ENCODE results near the gene ADGRD1. TPM values are rescaled to one million over a fixed set of nuclear protein-coding genes. Genes with fewer than 3 reads are reported as not detected.

The ADGRD1 gene
- total RNA-seq, 1 donor from 2014 or later = 0.08 TPM

DNA sequence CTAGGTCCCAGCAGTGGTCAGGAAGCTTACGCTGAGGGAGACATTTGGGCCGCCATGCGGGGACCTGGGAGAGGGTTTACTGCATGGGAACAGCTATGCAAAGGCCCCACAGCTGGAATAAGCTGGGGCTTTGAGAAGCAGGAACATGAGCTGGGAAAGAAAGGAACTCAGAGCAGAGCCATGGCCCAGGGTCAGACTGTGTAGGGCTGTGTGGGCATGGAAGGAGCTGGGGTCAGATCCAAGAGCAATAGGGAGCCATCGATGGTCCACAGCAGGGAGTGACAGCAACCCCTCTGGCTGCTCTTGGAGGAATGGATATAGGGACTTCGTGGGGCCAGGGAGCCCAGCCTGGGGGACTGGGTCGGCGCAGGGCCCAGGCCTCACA lies 151.6 kb downstream of the ADGRD1 start:
- no peak overlapping the region for H3K4me3 ChIP-seq (ENCODE audit: low read depth, low read length)
- DNase-seq (ENCODE audit: low read depth) = no peak

DNA sequence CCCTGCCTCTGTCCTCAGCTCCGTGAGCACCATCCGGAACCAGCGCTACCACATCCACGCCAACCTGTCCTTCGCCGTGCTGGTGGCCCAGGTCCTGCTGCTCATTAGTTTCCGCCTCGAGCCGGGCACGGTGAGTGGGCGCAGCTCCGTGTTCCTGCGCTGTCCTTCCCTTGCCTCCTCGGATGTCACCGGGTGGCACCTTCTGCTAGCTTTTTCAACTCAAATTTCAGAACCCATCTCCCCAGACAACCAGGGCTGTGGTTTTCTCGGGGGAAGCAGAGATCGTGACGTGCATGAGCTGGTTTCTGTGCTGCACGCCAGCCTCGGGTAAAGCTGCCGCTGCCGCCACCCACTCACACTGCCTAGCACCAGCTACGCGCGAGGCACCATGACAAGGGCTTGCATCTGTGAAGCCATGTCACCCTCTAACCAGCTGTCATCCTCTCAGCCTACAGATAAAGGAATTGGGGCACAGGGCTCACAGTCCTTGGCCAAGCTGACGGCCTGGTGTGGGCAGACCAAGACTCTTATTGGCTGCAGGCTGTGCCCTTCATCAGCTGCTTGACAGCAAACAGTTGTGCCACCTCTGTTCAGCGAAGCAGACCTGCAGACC lies 152.1 kb downstream of the ADGRD1 start:
- no peaks in the 10 kb centered on the region for H3K36me3 ChIP-seq (ENCODE audit: control insufficient read depth, insufficient read depth, low read length)
- H3K27me3 ChIP-seq (ENCODE audit: control insufficient read depth, insufficient read depth, low read length) = peaks cover 8% of the 10 kb centered on the region
- TF ChIP-seq, protein P1, sequence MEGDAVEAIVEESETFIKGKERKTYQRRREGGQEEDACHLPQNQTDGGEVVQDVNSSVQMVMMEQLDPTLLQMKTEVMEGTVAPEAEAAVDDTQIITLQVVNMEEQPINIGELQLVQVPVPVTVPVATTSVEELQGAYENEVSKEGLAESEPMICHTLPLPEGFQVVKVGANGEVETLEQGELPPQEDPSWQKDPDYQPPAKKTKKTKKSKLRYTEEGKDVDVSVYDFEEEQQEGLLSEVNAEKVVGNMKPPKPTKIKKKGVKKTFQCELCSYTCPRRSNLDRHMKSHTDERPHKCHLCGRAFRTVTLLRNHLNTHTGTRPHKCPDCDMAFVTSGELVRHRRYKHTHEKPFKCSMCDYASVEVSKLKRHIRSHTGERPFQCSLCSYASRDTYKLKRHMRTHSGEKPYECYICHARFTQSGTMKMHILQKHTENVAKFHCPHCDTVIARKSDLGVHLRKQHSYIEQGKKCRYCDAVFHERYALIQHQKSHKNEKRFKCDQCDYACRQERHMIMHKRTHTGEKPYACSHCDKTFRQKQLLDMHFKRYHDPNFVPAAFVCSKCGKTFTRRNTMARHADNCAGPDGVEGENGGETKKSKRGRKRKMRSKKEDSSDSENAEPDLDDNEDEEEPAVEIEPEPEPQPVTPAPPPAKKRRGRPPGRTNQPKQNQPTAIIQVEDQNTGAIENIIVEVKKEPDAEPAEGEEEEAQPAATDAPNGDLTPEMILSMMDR (IDR thresholded peaks at IDR 0.05; ENCODE audit: insufficient read depth, low read length, poor library complexity, severe bottlenecking) = no peak
- DNase-seq (ENCODE audit: low read depth) = no peak
- no peak overlapping the region for H3K4me3 ChIP-seq (ENCODE audit: low read depth, low read length)

More for the DNA sequence above, 151.6 kb downstream of the ADGRD1 start:
- TF ChIP-seq, protein P1 (IDR thresholded peaks at IDR 0.05; ENCODE audit: insufficient read depth, low read length, poor library complexity, severe bottlenecking) = no peak
- Histone ChIP-seq H3K36me3 (ENCODE audit: control insufficient read depth, insufficient read depth, low read length) (no peaks in the 10 kb centered on the region), H3K27me3 (ENCODE audit: control insufficient read depth, insufficient read depth, low read length) (peaks cover 8% of the 10 kb centered on the region)

DNA sequence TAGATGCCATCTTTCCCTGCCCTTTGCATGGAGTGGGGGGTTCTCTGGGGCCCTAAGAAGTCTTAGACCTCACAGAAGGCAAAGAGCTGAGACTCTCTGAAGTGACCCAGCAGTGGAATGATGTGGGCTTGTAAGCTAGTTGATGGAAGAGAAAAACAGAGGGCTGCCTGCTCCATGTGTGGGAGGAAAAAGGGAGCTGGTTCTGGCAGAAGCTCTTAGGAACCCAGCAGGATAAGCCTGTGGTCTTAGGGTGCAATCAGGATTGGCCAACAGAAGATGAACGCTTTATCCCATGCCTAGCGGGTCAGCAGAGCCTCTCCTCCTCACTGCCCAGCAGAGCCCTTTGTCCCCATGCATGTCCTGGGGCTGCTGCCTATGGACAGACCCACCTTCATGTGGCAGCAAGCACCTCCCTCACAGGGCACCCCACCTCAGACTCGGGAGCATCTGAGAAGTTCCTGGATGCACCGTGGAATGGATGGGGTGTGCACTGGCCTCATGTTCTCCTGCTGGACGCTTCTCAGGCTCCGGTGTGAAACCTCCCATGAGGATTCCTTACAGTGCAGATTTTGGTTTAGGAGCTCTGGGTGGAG lies 152.7 kb downstream of the ADGRD1 start:
- H3K27me3 ChIP-seq (ENCODE audit: control insufficient read depth, insufficient read depth, low read length) = peaks cover 8% of the 10 kb centered on the region
- no peak overlapping the region for H3K4me3 ChIP-seq (ENCODE audit: low read depth, low read length)
- H3K36me3 ChIP-seq (ENCODE audit: control insufficient read depth, insufficient read depth, low read length) = no peaks in the 10 kb centered on the region
- TF ChIP-seq, protein P1 (IDR thresholded peaks at IDR 0.05; ENCODE audit: insufficient read depth, low read length, poor library complexity, severe bottlenecking) = no peak
- DNase-seq (ENCODE audit: low read depth) = no peak

DNA sequence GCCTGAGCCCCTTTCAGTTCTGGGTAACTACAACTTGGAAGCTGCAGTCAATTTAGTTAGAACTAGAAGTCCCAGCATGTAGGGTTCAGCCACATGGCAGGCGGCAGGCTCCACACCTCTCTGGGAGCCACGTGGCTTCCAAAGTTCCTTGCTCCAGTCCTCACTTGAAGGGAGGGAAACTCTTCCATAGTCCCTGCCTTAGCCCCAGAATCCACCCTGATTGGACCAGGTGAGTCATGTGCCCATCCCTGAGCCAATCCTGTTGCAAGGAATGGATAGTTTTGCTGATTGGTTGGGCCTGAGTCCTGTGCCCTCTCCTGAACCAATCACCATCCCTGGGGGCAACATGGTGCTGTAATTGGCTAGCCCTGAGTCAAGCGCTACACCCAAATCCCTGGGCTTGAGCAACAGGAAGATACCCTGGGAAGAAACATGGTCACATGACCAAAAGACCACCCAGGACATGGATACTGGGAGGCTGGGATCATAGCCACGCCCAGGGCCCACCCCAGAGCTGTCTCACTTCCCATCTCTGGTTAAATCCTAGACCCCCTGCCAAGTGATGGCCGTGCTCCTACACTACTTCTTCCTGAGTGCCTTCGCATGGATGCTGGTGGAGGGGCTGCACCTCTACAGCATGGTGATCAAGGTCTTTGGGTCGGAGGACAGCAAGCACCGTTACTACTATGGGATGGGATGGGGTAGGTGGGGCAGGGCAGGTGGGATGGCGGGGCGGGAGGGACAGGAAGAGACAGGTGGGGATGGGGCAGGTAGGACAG lies 154.7 kb downstream of the ADGRD1 start:
- TF ChIP-seq, protein P1 (IDR thresholded peaks at IDR 0.05; ENCODE audit: insufficient read depth, low read length, poor library complexity, severe bottlenecking) = no peak
- Histone ChIP-seq H3K36me3 (ENCODE audit: control insufficient read depth, insufficient read depth, low read length) (no peaks in the 10 kb centered on the region), H3K4me3 (ENCODE audit: low read depth, low read length) (no peak overlapping the region), H3K27me3 (ENCODE audit: control insufficient read depth, insufficient read depth, low read length) (peaks cover 10% of the 10 kb centered on the region)
- DNase-seq (ENCODE audit: low read depth) = no peak

DNA sequence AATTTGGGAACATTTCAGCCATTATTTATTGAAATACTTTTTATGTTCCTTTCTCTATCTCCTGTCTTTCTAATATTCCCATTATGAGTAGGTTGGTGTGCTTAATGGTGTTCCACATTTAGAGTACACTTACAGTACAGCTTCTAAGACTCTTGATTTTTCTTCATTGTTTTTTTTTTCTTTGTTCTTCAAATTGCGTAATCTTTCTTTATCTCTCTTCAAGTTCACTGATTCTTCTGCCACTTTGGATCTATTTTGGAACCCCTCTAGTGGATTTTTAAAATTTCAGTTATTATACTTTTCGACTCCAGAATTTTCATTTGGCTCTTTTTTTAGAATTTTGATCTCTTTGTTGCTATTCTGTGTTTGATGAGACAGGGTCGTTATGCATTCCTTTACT lies 157.7 kb downstream of the ADGRD1 start:
- peaks cover 14% of the 10 kb centered on the region for H3K27me3 ChIP-seq (ENCODE audit: control insufficient read depth, insufficient read depth, low read length)
- no peak overlapping the region for H3K4me3 ChIP-seq (ENCODE audit: low read depth, low read length)
- TF ChIP-seq, protein P1 (IDR thresholded peaks at IDR 0.05; ENCODE audit: insufficient read depth, low read length, poor library complexity, severe bottlenecking) = no peak
- no peaks in the 10 kb centered on the region for H3K36me3 ChIP-seq (ENCODE audit: control insufficient read depth, insufficient read depth, low read length)
- DNase-seq (ENCODE audit: low read depth) = no peak

Data from kidney epithelial cell (primary cell).